WTC11 (cell line): Measurements from ENCODE around the gene AMMECR1L. TPM values are rescaled to one million over a fixed set of nuclear protein-coding genes. Genes with fewer than 3 reads are reported as not detected.

Experiments used
- ATAC-seq: fragments of 200-7000 bp; cut with Tn5 transposase; 2 replicates; pipeline ENCODE4 v1.10.0; 2021; ENCODE audit warnings: mild to moderate bottlenecking, moderate library complexity
- CTCF ChIA-PET: fragments of 300-600 bp; sonication (Branson Sonifier 250); formaldehyde crosslinking; loops from one replicate; lab custom pipeline; 2021; ENCODE audit warnings: antibody characterized with exemption; lab: Charles Lee
- POLR2A ChIA-PET: fragments of 350-600 bp; sonication (Branson Sonifier 250); formaldehyde crosslinking; loops from one replicate; lab custom pipeline; 2021; ENCODE audit warnings: antibody characterized with exemption; lab: Charles Lee
- DNase-seq: peaks from one replicate; pipeline ENCODE4 v3.0.0; 2021; ENCODE audit warnings: low spot score
- H3K27ac Mint-ChIP-seq: 2 replicates; pipeline ENCODE4 v1.8.0; 2021; ENCODE audit warnings: mixed read lengths
- H3K27me3 Mint-ChIP-seq: 2 replicates; pipeline ENCODE4 v1.8.0; 2021; ENCODE audit warnings: low read depth, mild to moderate bottlenecking, moderate library complexity, mixed read lengths
- H3K36me3 Mint-ChIP-seq: 2 replicates; pipeline ENCODE4 v1.8.0; 2021; ENCODE audit warnings: mixed read lengths
- H3K4me1 Mint-ChIP-seq: 2 replicates; pipeline ENCODE4 v1.8.0; 2022; ENCODE audit warnings: mixed read lengths
- H3K4me3 Mint-ChIP-seq: 2 replicates; pipeline ENCODE4 v1.8.0; 2021; ENCODE audit warnings: mild to moderate bottlenecking, moderate library complexity, mixed read lengths
- H3K9me3 Mint-ChIP-seq: 2 replicates; pipeline ENCODE4 v1.8.0; 2021; ENCODE audit warnings: mixed read lengths
- HMGA2 ChIP-seq: fragments of 250-450 bp; sonication (Bioruptor Pico); IDR thresholded peaks from 2 replicates; pipeline ENCODE4 v1.4.0; 2021; ENCODE audit warnings: mild to moderate bottlenecking, moderate library complexity
- MYBL2 ChIP-seq: sonication (generic); formaldehyde crosslinking; IDR thresholded peaks from 2 replicates; pipeline ENCODE4 v1.8.1; 2023; ENCODE audit warnings: mild to moderate bottlenecking, moderate library complexity, missing genetic modification reagents
- NFYB ChIP-seq: sonication (generic); formaldehyde crosslinking; conservative IDR thresholded peaks from 2 replicates; pipeline ENCODE4 v1.8.0; 2022; ENCODE audit warnings: low read depth, missing genetic modification reagents
- RORB ChIP-seq: fragments of 250-450 bp; sonication (Bioruptor Pico); IDR thresholded peaks from 2 replicates; pipeline ENCODE4 v1.9.0; 2021; ENCODE audit warnings: mild to moderate bottlenecking
- SMAD3 ChIP-seq: sonication (generic); formaldehyde crosslinking; IDR thresholded peaks from 2 replicates; pipeline ENCODE4 v1.8.0; 2022; ENCODE audit warnings: missing genetic modification reagents, mild to moderate bottlenecking, borderline replicate concordance
- SMAD4 ChIP-seq: sonication (generic); formaldehyde crosslinking; IDR thresholded peaks from 2 replicates; pipeline ENCODE4 v1.8.0; 2022; ENCODE audit warnings: mild to moderate bottlenecking, missing genetic modification reagents
- ZBTB21 ChIP-seq: sonication (generic); formaldehyde crosslinking; IDR thresholded peaks from 2 replicates; pipeline ENCODE4 v1.8.1; 2023; ENCODE audit warnings: mild to moderate bottlenecking, missing genetic modification reagents, borderline replicate concordance
- ZNF317 ChIP-seq: sonication (generic); formaldehyde crosslinking; IDR thresholded peaks from 2 replicates; pipeline ENCODE4 v1.8.1; 2023; ENCODE audit warnings: low read depth, mild to moderate bottlenecking, moderate library complexity, missing genetic modification reagents, borderline replicate concordance
- ZNF396 ChIP-seq: fragments of 250-450 bp; sonication (Bioruptor Pico); IDR thresholded peaks from 2 replicates; pipeline ENCODE4 v1.8.0; 2021; ENCODE audit warnings: mild to moderate bottlenecking, moderate library complexity, borderline replicate concordance
- ZNF423 ChIP-seq: fragments of 250-450 bp; sonication (Bioruptor Pico); IDR thresholded peaks from 2 replicates; pipeline ENCODE4 v2.1.2; 2022; ENCODE audit warnings: mild to moderate bottlenecking, moderate library complexity
- ZNF532 ChIP-seq: fragments of 250-450 bp; sonication (Bioruptor Pico); IDR thresholded peaks from 2 replicates; pipeline ENCODE4 v1.9.0; 2021; ENCODE audit warnings: mild to moderate bottlenecking, borderline replicate concordance
- total RNA-seq: library from RNA; stranded (reverse); gene quantifications from 3 replicates; pipeline ENCODE4 v1.2.3, GENCODE V29; 2021
- TF ChIP-seq, protein P1 (sequence below): sonication (generic); formaldehyde crosslinking; IDR thresholded peaks from 2 replicates; pipeline ENCODE4 v1.8.0; 2022; ENCODE audit warnings: mild to moderate bottlenecking, missing genetic modification reagents
- TF ChIP-seq, protein P2 (sequence below): sonication (generic); formaldehyde crosslinking; IDR thresholded peaks from 2 replicates; pipeline ENCODE4 v1.8.0; 2023; ENCODE audit warnings: missing genetic modification reagents, mild to moderate bottlenecking, borderline replicate concordance
- TF ChIP-seq, protein P3 (sequence below): sonication (generic); formaldehyde crosslinking; IDR thresholded peaks from 2 replicates; pipeline ENCODE4 v1.8.1; 2022; ENCODE audit warnings: low read depth, mild to moderate bottlenecking, moderate library complexity, missing genetic modification reagents, borderline replicate concordance

AMMECR1L gene
- total RNA-seq, 1 experiment from 2014 or later, result 17.9 TPM

GRCh38 chr2:127857265-127857808 lies 28.4 kb downstream of the AMMECR1L start (continued):
- TF ChIP-seq ZNF423 (CRISPR knock-in tag), result no peak
- TF ChIP-seq, protein P1, sequence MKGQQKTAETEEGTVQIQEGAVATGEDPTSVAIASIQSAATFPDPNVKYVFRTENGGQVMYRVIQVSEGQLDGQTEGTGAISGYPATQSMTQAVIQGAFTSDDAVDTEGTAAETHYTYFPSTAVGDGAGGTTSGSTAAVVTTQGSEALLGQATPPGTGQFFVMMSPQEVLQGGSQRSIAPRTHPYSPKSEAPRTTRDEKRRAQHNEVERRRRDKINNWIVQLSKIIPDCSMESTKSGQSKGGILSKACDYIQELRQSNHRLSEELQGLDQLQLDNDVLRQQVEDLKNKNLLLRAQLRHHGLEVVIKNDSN (CRISPR knock-in tag), result no peak
- no peak for TF ChIP-seq ZNF317 (CRISPR knock-in tag)
- TF ChIP-seq, protein P2, sequence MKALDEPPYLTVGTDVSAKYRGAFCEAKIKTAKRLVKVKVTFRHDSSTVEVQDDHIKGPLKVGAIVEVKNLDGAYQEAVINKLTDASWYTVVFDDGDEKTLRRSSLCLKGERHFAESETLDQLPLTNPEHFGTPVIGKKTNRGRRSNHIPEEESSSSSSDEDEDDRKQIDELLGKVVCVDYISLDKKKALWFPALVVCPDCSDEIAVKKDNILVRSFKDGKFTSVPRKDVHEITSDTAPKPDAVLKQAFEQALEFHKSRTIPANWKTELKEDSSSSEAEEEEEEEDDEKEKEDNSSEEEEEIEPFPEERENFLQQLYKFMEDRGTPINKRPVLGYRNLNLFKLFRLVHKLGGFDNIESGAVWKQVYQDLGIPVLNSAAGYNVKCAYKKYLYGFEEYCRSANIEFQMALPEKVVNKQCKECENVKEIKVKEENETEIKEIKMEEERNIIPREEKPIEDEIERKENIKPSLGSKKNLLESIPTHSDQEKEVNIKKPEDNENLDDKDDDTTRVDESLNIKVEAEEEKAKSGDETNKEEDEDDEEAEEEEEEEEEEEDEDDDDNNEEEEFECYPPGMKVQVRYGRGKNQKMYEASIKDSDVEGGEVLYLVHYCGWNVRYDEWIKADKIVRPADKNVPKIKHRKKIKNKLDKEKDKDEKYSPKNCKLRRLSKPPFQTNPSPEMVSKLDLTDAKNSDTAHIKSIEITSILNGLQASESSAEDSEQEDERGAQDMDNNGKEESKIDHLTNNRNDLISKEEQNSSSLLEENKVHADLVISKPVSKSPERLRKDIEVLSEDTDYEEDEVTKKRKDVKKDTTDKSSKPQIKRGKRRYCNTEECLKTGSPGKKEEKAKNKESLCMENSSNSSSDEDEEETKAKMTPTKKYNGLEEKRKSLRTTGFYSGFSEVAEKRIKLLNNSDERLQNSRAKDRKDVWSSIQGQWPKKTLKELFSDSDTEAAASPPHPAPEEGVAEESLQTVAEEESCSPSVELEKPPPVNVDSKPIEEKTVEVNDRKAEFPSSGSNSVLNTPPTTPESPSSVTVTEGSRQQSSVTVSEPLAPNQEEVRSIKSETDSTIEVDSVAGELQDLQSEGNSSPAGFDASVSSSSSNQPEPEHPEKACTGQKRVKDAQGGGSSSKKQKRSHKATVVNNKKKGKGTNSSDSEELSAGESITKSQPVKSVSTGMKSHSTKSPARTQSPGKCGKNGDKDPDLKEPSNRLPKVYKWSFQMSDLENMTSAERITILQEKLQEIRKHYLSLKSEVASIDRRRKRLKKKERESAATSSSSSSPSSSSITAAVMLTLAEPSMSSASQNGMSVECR (CRISPR knock-in tag), result no peak
- no peak for TF ChIP-seq ZBTB21 (CRISPR knock-in tag)

DNA sequence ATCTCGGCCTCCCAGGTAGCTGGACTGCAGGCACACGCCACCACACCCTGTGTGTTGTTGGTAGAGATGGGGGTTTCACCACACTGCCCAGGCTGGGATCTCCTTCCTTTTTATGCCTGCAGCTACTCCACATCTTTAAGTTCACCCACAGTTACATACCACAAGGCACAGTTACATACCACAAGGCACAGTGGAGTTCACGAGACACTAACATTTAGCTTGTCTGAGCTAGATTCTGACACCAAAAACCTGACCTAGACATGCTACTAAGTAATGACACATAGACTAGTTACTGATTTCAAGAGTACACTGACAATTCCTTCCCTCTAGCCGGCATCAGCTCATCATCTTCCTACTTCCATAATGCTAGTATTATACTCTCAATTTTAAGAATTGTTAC lies 32.1 kb downstream of the AMMECR1L start:
- peaks cover 51% of the 10 kb centered on the region for H3K36me3 Mint-ChIP-seq
- CTCF ChIA-PET, result no interaction called here
- POLR2A ChIA-PET, result no interaction called here

DNA sequence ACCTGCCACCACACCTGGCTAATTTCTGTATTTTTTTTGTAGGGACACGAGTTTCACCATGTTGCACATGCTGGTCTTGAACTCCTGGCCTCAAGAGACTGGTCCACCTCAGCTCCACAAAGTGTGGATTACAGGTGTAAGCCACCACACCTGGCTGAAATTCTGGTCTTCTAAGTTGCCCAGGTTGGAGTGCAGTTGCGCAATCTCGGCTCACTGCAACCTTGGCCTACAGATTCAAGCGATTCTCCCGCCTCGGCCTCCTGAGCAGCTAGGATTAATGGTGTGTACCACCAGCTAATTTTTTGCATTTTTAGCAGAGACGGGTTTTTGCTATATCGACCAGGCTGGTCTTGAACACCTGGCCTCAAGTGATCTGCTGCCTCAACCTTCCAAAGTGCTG lies 33.4 kb downstream of the AMMECR1L start:
- Mint-ChIP-seq H3K4me3 (no peak overlapping the region), H3K4me1 (peaks cover 15% of the 10 kb centered on the region), H3K27me3 (no peaks in the 10 kb centered on the region), H3K36me3 (peaks cover 61% of the 10 kb centered on the region)
- no peak for DNase-seq
- no peak for ATAC-seq
- POLR2A ChIA-PET, result interaction anchor here (0.5 kb wide), 1 partner anchor 46 kb away, joined by 3 read pairs; no protein-coding TSS in a partner anchor
- CTCF ChIA-PET, result no interaction called here
- TF ChIP-seq HMGA2 (CRISPR knock-in tag) (no peak), NFYB (no peak), ZNF396 (CRISPR knock-in tag) (no peak)
- TF ChIP-seq, protein P3, sequence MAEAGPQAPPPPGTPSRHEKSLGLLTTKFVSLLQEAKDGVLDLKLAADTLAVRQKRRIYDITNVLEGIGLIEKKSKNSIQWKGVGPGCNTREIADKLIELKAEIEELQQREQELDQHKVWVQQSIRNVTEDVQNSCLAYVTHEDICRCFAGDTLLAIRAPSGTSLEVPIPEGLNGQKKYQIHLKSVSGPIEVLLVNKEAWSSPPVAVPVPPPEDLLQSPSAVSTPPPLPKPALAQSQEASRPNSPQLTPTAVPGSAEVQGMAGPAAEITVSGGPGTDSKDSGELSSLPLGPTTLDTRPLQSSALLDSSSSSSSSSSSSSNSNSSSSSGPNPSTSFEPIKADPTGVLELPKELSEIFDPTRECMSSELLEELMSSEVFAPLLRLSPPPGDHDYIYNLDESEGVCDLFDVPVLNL (CRISPR knock-in tag), result no peak
- TF ChIP-seq, all 79 proteins: peak for 0
- Mint-ChIP-seq H3K9me3 (no peaks in the 10 kb centered on the region), H3K27ac (no peak overlapping the region)

More for the DNA sequence above, 32.1 kb downstream of the AMMECR1L start:
- no peak for DNase-seq
- Mint-ChIP-seq H3K27ac (peak overlapping the region; percentile 13; the same call in 1 of the 2 replicates), H3K9me3 (no peaks in the 10 kb centered on the region), H3K27me3 (no peaks in the 10 kb centered on the region)
- ATAC-seq, result no peak
- TF ChIP-seq ZNF423 (CRISPR knock-in tag), result no peak
- TF ChIP-seq, all 79 proteins: peak for 0
- peaks cover 20% of the 10 kb centered on the region for H3K4me1 Mint-ChIP-seq
- no peak overlapping the region for H3K4me3 Mint-ChIP-seq

GRCh38 chr2:127847931-127848330 lies 37.8 kb downstream of the AMMECR1L start:
- ATAC-seq (no peak), DNase-seq (no peak)
- Mint-ChIP-seq H3K4me3 (no peak overlapping the region), H3K27me3 (no peaks in the 10 kb centered on the region), H3K9me3 (no peaks in the 10 kb centered on the region), H3K36me3 (peaks cover 70% of the 10 kb centered on the region), H3K27ac (no peak overlapping the region), H3K4me1 (no peaks in the 10 kb centered on the region)
- POLR2A ChIA-PET, result no interaction called here
- no peak for TF ChIP-seq ZNF532 (CRISPR knock-in tag)
- TF ChIP-seq SMAD4 (CRISPR knock-in tag), result no peak
- TF ChIP-seq RORB (CRISPR knock-in tag), result no peak
- TF ChIP-seq, protein P2 (CRISPR knock-in tag), result no peak
- TF ChIP-seq SMAD3 (CRISPR knock-in tag), result no peak
- TF ChIP-seq MYBL2 (CRISPR knock-in tag), result no peak
- CTCF ChIA-PET, result no interaction called here
